HG02763 (cell line): ENCODE results near the gene EVPLL.
"Not testable (repeated sequence)": the region's sequence is repeated elsewhere in the genome, so short reads cannot be mapped to it uniquely, and the experiment has no call there.

ENCODE experiments used
- ATAC-seq: cut with Tn5 transposase; IDR thresholded peaks from one replicate; pipeline ENCODE4 v1.9.1; 2021; ENCODE audit warnings: mild to moderate bottlenecking, moderate library complexity; ENCODE audit not compliant: unreplicated experiment

Gene EVPLL

GRCh38 chr17:18378614-18379013, 1.0 kb downstream of the EVPLL start:
- not testable (repeated sequence) for ATAC-seq

GRCh38 chr17:18379246-18380146, 1.9 kb downstream of the EVPLL start:
- ATAC-seq = no peak

- no peak for ATAC-seq
These were observed 3.0 kb downstream of the EVPLL start for GRCh38 chr17:18380471-18381157.

- ATAC-seq = no peak
These were observed 3.8 kb downstream of the EVPLL start for GRCh38 chr17:18381158-18381952.

GRCh38 chr17:18381953-18382245, 4.3 kb downstream of the EVPLL start:
- no peak for ATAC-seq

GRCh38 chr17:18382441-18383078, 5.0 kb downstream of the EVPLL start:
- ATAC-seq = no peak

- ATAC-seq = not testable (repeated sequence)
These were observed 5.5 kb downstream of the EVPLL start for GRCh38 chr17:18383079-18383481.

GRCh38 chr17:18384271-18384670, 6.7 kb downstream of the EVPLL start:
- ATAC-seq = not testable (repeated sequence)

- not testable (repeated sequence) for ATAC-seq
These were observed 10.0 kb downstream of the EVPLL start for GRCh38 chr17:18387583-18387982.

- not testable (repeated sequence) for ATAC-seq
These were observed 10.7 kb downstream of the EVPLL start for GRCh38 chr17:18388266-18388665.

GRCh38 chr17:18388728-18389127, 11.2 kb downstream of the EVPLL start:
- not testable (repeated sequence) for ATAC-seq

GRCh38 chr17:18401872-18402590, 24.5 kb downstream of the EVPLL start:
- ATAC-seq = not testable (repeated sequence)

- peak; percentile 31 for ATAC-seq
These were observed 25.6 kb downstream of the EVPLL start for GRCh38 chr17:18403166-18403565.

GRCh38 chr17:18403604-18404003, 26.0 kb downstream of the EVPLL start:
- ATAC-seq = peak; percentile 79

- not testable (repeated sequence) for ATAC-seq
These were observed 31.3 kb downstream of the EVPLL start for GRCh38 chr17:18408906-18409305.

- not testable (repeated sequence) for ATAC-seq
These were observed 31.7 kb downstream of the EVPLL start for GRCh38 chr17:18409321-18409720.

GRCh38 chr17:18410736-18411135, 33.2 kb downstream of the EVPLL start:
- ATAC-seq = not testable (repeated sequence)

GRCh38 chr17:18411377-18411864, 33.8 kb downstream of the EVPLL start:
- not testable (repeated sequence) for ATAC-seq

GRCh38 chr17:18412001-18412538, 34.5 kb downstream of the EVPLL start:
- peak; percentile 64 for ATAC-seq

GRCh38 chr17:18421521-18421920, 43.9 kb downstream of the EVPLL start:
- ATAC-seq = not testable (repeated sequence)
